Neural cell (in vitro differentiated cells): ENCODE results near the gene SMOC1. TPM values are rescaled to one million over a fixed set of nuclear protein-coding genes. Genes with fewer than 3 reads are reported as not detected.

Experiments
- H2AFZ ChIP-seq: fragments of 200-600, 300-800 bp; sonication (generic), shearing (Covaris generic); 2 replicates; pipeline ENCODE4 v1.6.0; 2014; ENCODE audit warnings: low read depth, mild to moderate bottlenecking, antibody characterized with exemption, low read length, moderate library complexity
- H3F3A ChIP-seq: fragments of 200-600 bp; shearing (Covaris generic); 2 replicates; pipeline ENCODE4 v1.6.1; 2016; ENCODE audit warnings: mild to moderate bottlenecking, moderate library complexity, mixed read lengths, antibody characterized with exemption, low read length; ENCODE audit not compliant: insufficient read depth, poor library complexity, severe bottlenecking
- H3K27ac ChIP-seq: fragments of 200-600, 300-800 bp; sonication (generic), shearing (Covaris generic); 2 replicates; pipeline ENCODE4 v1.5.1; 2014; ENCODE audit warnings: mild to moderate bottlenecking, low read length, moderate library complexity
- H3K27me3 ChIP-seq: fragments of 300-800, 200-600 bp; sonication (generic), shearing (Covaris generic); 2 replicates; pipeline ENCODE4 v1.6.0; 2014; ENCODE audit warnings: mild to moderate bottlenecking, low read depth, low read length, moderate library complexity; ENCODE audit not compliant: insufficient read depth
- H3K36me3 ChIP-seq: fragments of 300-800, 200-600 bp; sonication (generic), shearing (Covaris generic); 2 replicates; pipeline ENCODE4 v1.5.1; 2014; ENCODE audit warnings: mild to moderate bottlenecking, antibody characterized with exemption, low read length, moderate library complexity; ENCODE audit not compliant: insufficient read depth
- H3K4me2 ChIP-seq: fragments of 300-800, 200-600 bp; sonication (generic), shearing (Covaris generic); 2 replicates; pipeline ENCODE4 v1.6.0; 2014; ENCODE audit warnings: mild to moderate bottlenecking, low read length
- H3K4me3 ChIP-seq: fragments of 300-800, 200-600 bp; sonication (generic), shearing (Covaris generic); 2 replicates; pipeline ENCODE4 v1.5.1; 2014; ENCODE audit warnings: mild to moderate bottlenecking, low read length, moderate library complexity
- H3K79me2 ChIP-seq: fragments of 200-600 bp; shearing (Covaris generic); replicated peaks from 2 replicates; pipeline ENCODE4 v1.6.0; 2014; ENCODE audit warnings: mild to moderate bottlenecking, low read length, moderate library complexity; ENCODE audit not compliant: insufficient read depth
- H3K9ac ChIP-seq: fragments of 300-800, 200-600 bp; sonication (generic), shearing (Covaris generic); 2 replicates; pipeline ENCODE4 v1.6.1; 2016; ENCODE audit warnings: mild to moderate bottlenecking, low read length, mixed read lengths
- H3K9me2 ChIP-seq: fragments of 200-600 bp; shearing (Covaris generic); 2 replicates; pipeline ENCODE4 v1.6.1; 2016; ENCODE audit warnings: mild to moderate bottlenecking, low read length, mixed read lengths; ENCODE audit not compliant: insufficient read depth
- H3K9me3 ChIP-seq: fragments of 200-600, 300-800 bp; sonication (generic), shearing (Covaris generic); 2 replicates; pipeline ENCODE4 v1.6.1; 2016; ENCODE audit warnings: mild to moderate bottlenecking, mixed run types, low read length, moderate library complexity, mixed read lengths
- H4K20me1 ChIP-seq: fragments of 200-600 bp; shearing (Covaris generic); 2 replicates; pipeline ENCODE4 v1.6.1; 2016; ENCODE audit warnings: mild to moderate bottlenecking, mixed run types; ENCODE audit not compliant: insufficient read depth
- EP300 ChIP-seq: fragments of 450-650 bp; conservative IDR thresholded peaks from 2 replicates; pipeline ENCODE4 v1.6.1; 2014; ENCODE audit warnings: antibody characterized with exemption, mild to moderate bottlenecking, moderate library complexity; ENCODE audit not compliant: poor library complexity, severe bottlenecking
- EZH2 ChIP-seq: fragments of 200-600, 300-800 bp; shearing (Covaris generic), sonication (generic); IDR thresholded peaks from 2 replicates; pipeline ENCODE4 v1.6.1; 2014; ENCODE audit warnings: antibody characterized with exemption, low read length, borderline replicate concordance, mild to moderate bottlenecking; ENCODE audit not compliant: insufficient read depth, poor library complexity, severe bottlenecking
- MXI1 ChIP-seq: fragments of 450-650 bp; conservative IDR thresholded peaks from 2 replicates; pipeline ENCODE4 v1.6.1; 2014; ENCODE audit warnings: antibody characterized with exemption, mild to moderate bottlenecking; ENCODE audit not compliant: poor library complexity, severe bottlenecking
- POLR2AphosphoS5 ChIP-seq: IDR thresholded peaks from 2 replicates; pipeline ENCODE4 v1.6.1; 2012
- RAD21 ChIP-seq: fragments of 450-650 bp; conservative IDR thresholded peaks from 2 replicates; pipeline ENCODE4 v1.6.1; 2014; ENCODE audit warnings: antibody characterized with exemption, mild to moderate bottlenecking, moderate library complexity
- SMC3 ChIP-seq: fragments of 450-650 bp; conservative IDR thresholded peaks from 2 replicates; pipeline ENCODE4 v1.6.1; 2014; ENCODE audit warnings: antibody characterized with exemption, mild to moderate bottlenecking, moderate library complexity; ENCODE audit not compliant: poor library complexity
- TAF1 ChIP-seq: IDR thresholded peaks from 2 replicates; pipeline ENCODE4 v1.6.1; 2012; ENCODE audit warnings: low read depth
- polyA plus RNA-seq: library from polyadenylated mRNA; depleted of rRNA; stranded (reverse); fragments of >200 nt; gene quantifications from 2 replicates; pipeline ENCODE4 v1.2.3, GENCODE V29; 2014
- TF ChIP-seq, protein P1 (sequence below): fragments of 450-650 bp; IDR thresholded peaks from 2 replicates; pipeline ENCODE4 v1.5.1; 2014; ENCODE audit warnings: antibody characterized with exemption, mild to moderate bottlenecking, moderate library complexity; ENCODE audit not compliant: poor library complexity, severe bottlenecking
- TF ChIP-seq, protein P2 (sequence below): IDR thresholded peaks from 2 replicates; pipeline ENCODE4 v1.6.1; 2012; ENCODE audit warnings: borderline replicate concordance

The SMOC1 gene
- polyA plus RNA-seq, 1 donor from 2014 or later = 8.7 TPM

DNA sequence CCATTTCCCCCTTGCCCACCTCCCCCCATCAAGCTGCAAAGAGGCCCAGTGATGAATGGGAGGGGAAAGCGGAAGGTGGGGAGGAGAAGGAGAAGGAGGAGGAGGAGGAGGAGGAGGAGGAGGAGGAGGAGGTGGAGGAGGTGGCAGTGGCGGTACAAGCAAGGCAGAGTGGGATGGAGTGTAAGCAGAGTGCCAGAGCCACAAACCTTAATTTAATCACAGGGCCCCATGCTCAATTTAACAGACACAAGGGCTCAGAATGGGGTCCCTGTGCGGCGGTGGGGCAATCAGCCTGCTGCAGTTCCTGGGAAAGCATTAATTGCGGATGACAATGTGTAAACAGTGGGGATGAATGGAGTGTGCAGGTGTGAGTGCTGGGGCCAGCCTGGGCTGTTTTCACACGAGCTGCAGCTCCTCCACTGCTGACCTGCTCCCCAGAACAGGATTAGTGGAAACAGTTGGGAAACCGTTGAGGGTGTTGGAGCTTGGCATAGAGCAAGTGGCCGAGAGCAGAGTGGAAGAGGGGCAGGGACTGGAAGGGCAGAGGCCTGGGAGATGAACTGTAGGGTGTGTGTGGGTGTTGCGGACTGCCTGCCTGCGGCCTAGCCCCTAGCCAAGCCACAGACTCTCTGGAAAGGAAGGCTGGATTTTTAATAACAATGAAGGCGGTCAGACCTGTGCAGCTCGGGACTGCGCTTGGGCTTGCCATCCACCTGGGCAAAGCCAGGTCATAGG is 36.4 kb upstream of the SMOC1 start:
- Histone ChIP-seq H3K9ac (no peak overlapping the region), H4K20me1 (no peaks in the 10 kb centered on the region), H3K4me3 (no peak overlapping the region), H3K79me2 (no peaks in the 10 kb centered on the region), H3F3A (no peaks in the 10 kb centered on the region), H3K9me2 (no peaks in the 10 kb centered on the region), H3K36me3 (no peaks in the 10 kb centered on the region), H3K27me3 (no peaks in the 10 kb centered on the region), H3K9me3 (no peaks in the 10 kb centered on the region), H3K4me2 (no peak overlapping the region), H2AFZ (peak overlapping the region; percentile 21), H3K27ac (no peak overlapping the region)
- TF ChIP-seq, protein P1, sequence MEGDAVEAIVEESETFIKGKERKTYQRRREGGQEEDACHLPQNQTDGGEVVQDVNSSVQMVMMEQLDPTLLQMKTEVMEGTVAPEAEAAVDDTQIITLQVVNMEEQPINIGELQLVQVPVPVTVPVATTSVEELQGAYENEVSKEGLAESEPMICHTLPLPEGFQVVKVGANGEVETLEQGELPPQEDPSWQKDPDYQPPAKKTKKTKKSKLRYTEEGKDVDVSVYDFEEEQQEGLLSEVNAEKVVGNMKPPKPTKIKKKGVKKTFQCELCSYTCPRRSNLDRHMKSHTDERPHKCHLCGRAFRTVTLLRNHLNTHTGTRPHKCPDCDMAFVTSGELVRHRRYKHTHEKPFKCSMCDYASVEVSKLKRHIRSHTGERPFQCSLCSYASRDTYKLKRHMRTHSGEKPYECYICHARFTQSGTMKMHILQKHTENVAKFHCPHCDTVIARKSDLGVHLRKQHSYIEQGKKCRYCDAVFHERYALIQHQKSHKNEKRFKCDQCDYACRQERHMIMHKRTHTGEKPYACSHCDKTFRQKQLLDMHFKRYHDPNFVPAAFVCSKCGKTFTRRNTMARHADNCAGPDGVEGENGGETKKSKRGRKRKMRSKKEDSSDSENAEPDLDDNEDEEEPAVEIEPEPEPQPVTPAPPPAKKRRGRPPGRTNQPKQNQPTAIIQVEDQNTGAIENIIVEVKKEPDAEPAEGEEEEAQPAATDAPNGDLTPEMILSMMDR = no peak
- no peak for TF ChIP-seq MXI1
- TF ChIP-seq, protein P2, sequence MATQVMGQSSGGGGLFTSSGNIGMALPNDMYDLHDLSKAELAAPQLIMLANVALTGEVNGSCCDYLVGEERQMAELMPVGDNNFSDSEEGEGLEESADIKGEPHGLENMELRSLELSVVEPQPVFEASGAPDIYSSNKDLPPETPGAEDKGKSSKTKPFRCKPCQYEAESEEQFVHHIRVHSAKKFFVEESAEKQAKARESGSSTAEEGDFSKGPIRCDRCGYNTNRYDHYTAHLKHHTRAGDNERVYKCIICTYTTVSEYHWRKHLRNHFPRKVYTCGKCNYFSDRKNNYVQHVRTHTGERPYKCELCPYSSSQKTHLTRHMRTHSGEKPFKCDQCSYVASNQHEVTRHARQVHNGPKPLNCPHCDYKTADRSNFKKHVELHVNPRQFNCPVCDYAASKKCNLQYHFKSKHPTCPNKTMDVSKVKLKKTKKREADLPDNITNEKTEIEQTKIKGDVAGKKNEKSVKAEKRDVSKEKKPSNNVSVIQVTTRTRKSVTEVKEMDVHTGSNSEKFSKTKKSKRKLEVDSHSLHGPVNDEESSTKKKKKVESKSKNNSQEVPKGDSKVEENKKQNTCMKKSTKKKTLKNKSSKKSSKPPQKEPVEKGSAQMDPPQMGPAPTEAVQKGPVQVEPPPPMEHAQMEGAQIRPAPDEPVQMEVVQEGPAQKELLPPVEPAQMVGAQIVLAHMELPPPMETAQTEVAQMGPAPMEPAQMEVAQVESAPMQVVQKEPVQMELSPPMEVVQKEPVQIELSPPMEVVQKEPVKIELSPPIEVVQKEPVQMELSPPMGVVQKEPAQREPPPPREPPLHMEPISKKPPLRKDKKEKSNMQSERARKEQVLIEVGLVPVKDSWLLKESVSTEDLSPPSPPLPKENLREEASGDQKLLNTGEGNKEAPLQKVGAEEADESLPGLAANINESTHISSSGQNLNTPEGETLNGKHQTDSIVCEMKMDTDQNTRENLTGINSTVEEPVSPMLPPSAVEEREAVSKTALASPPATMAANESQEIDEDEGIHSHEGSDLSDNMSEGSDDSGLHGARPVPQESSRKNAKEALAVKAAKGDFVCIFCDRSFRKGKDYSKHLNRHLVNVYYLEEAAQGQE = no peak
- TF ChIP-seq RAD21 = no peak
- TF ChIP-seq EP300 = no peak
- TF ChIP-seq POLR2AphosphoS5 = no peak
- TF ChIP-seq SMC3 = no peak
- no peak for TF ChIP-seq EZH2
- TF ChIP-seq TAF1 = no peak

DNA sequence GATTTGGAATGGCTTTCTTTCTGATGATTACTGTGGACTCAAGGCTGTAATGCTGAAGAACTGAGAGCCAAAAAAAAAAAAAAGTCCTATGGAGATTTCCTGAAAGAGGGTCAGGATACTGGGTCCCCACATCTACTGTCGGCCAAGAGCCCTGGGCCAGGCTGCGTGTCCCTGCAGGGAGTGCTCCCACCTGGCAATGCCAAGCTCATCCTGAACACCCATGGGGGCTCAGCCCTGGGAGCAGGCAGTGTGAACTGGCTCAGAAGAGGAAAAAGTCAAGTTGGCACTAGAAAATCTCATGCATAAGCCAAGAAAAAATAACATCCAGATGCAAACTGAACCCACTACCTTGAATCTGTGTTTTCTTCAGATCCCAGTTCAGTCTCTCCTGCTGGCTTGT is 35.0 kb upstream of the SMOC1 start:
- no peak overlapping the region for H3K9ac ChIP-seq
- H3K4me3 ChIP-seq = no peak overlapping the region
- H2AFZ ChIP-seq = no peak overlapping the region
- no peaks in the 10 kb centered on the region for H3K9me3 ChIP-seq
- no peaks in the 10 kb centered on the region for H3K9me2 ChIP-seq
- no peaks in the 10 kb centered on the region for H3K36me3 ChIP-seq
- H3K4me2 ChIP-seq = no peak overlapping the region
- H3F3A ChIP-seq = no peaks in the 10 kb centered on the region
- no peak overlapping the region for H3K27ac ChIP-seq
- no peaks in the 10 kb centered on the region for H4K20me1 ChIP-seq
- no peaks in the 10 kb centered on the region for H3K79me2 ChIP-seq
- H3K27me3 ChIP-seq = no peaks in the 10 kb centered on the region
- TF ChIP-seq POLR2AphosphoS5 (no peak), SMC3 (no peak), MXI1 (no peak)
